GM19324 (cell line): ENCODE data around the gene SOX30.

Experiments used
- ATAC-seq: cut with Tn5 transposase; IDR thresholded peaks from one replicate; pipeline ENCODE4 v1.9.1; 2021; ENCODE audit warnings: mild to moderate bottlenecking, moderate library complexity; ENCODE audit not compliant: unreplicated experiment, low FRiP score

SOX30 gene

GRCh38 chr5:157665467-157666070, 13.3 kb upstream of the SOX30 start:
- ATAC-seq, result no peak

GRCh38 chr5:157659868-157660660, 7.8 kb upstream of the SOX30 start:
- no peak for ATAC-seq

- no peak for ATAC-seq
These were observed 6.7 kb upstream of the SOX30 start for GRCh38 chr5:157658893-157659292.

- no peak for ATAC-seq
These were observed 5.3 kb upstream of the SOX30 start for GRCh38 chr5:157657516-157657915.

- ATAC-seq, result no peak
These were observed 438 bp downstream of the SOX30 start for GRCh38 chr5:157651623-157652376.

- ATAC-seq, result no peak
These were observed 1.1 kb downstream of the SOX30 start for GRCh38 chr5:157650991-157651611.

- no peak for ATAC-seq
These were observed 3.1 kb downstream of the SOX30 start for GRCh38 chr5:157649101-157649500.

- ATAC-seq, result no peak
These were observed 3.8 kb downstream of the SOX30 start for GRCh38 chr5:157648275-157648990.

- no peak for ATAC-seq
These were observed 11.7 kb downstream of the SOX30 start for GRCh38 chr5:157640406-157641066.

GRCh38 chr5:157630341-157630740, 21.9 kb downstream of the SOX30 start:
- no peak for ATAC-seq

GRCh38 chr5:157626831-157627230, 25.4 kb downstream of the SOX30 start:
- no peak for ATAC-seq

GRCh38 chr5:157624144-157624543, 28.1 kb downstream of the SOX30 start:
- no peak for ATAC-seq

GRCh38 chr5:157620776-157621175, 31.5 kb downstream of the SOX30 start:
- ATAC-seq, result no peak

- ATAC-seq, result no peak
These were observed 34.0 kb downstream of the SOX30 start for GRCh38 chr5:157618191-157618765.

- no peak for ATAC-seq
These were observed 35.5 kb downstream of the SOX30 start for GRCh38 chr5:157616785-157617184.

- ATAC-seq, result no peak
These were observed 38.6 kb downstream of the SOX30 start for GRCh38 chr5:157613385-157614245.

GRCh38 chr5:157612581-157612980, 39.7 kb downstream of the SOX30 start:
- no peak for ATAC-seq
